Right lobe of liver (tissue), 6 donors: ENCODE measurements around the gene AHSP. TPM values are rescaled to one million over a fixed set of nuclear protein-coding genes. Genes with fewer than 3 reads are reported as not detected.
A peak's percentile ranks its signal among the peaks of the same experiment; 100 is the strongest.
"Not testable (repeated sequence)": the region's sequence is repeated elsewhere in the genome, so short reads cannot be mapped to it uniquely, and the experiment has no call there.

ENCODE experiments used
- ATAC-seq, 4 donors: fragments of 200-7000 bp; cut with Tn5 transposase; one replicate each; pipeline ENCODE4 v1.9.1; 2020; ENCODE audit warnings: mild to moderate bottlenecking in 4 of 4, moderate library complexity in 4 of 4
- DNase-seq, 3 donors: peaks; one replicate each; pipeline ENCODE4 v3.0.0-alpha.2; 2020
- H3K27ac ChIP-seq, 3 donors: fragments of 200-600 bp; one replicate each; pipeline ENCODE4 v1.8.0; 2022
- H3K27me3 ChIP-seq, 2 donors: fragments of 200-600 bp; one replicate each; pipeline ENCODE4 v1.8.0; 2022
- H3K36me3 ChIP-seq, 4 donors: fragments of 200-600 bp; sonication (generic) in 1 of 4; one replicate each; pipeline versions ENCODE4 v1.5.1 to v1.8.0; 2017 to 2022; ENCODE audit warnings: control low read depth in 1 of 4
- H3K4me1 ChIP-seq, 4 donors: fragments of 200-600 bp; sonication (generic) in 1 of 4; one replicate each; pipeline versions ENCODE4 v1.5.1 to v1.8.0; 2017 to 2022; ENCODE audit warnings: control low read depth in 1 of 4
- H3K4me3 ChIP-seq, 3 donors: fragments of 200-600 bp; one replicate each; pipeline ENCODE4 v1.8.0; 2022
- H3K9me3 ChIP-seq, 4 donors: fragments of 200-600 bp; sonication (generic) in 1 of 4; one replicate each; pipeline versions ENCODE4 v1.5.1 to v1.8.0; 2017 to 2022; ENCODE audit warnings: control low read depth in 1 of 4
- POLR2A ChIP-seq: fragments of 450-650 bp; IDR thresholded peaks from one replicate; pipeline ENCODE4 v1.6.1; 2017; ENCODE audit warnings: antibody characterized with exemption, mild to moderate bottlenecking
- WGBS: methylation state at CpG from one replicate; pipeline ENCODE4 v1.1.6; 2018; ENCODE audit warnings: low coverage, low lambda C conversion rate; ENCODE audit not compliant: insufficient coverage; ENCODE audit errors: missing lambda C conversion rate; 5-methylcytosine and 5-hydroxymethylcytosine counted together
- intact Hi-C, 2 donors: fragments of 100-400 bp; cut with DNase I; formaldehyde crosslinking; loops; one replicate each; pipeline versions ENCODE4 v1.11.2 to v1.14.1; 2022
- total RNA-seq, 6 experiments: library from RNA; depleted of rRNA in 2 of 6; stranded (reverse); fragments of >200 nt in 2 of 6; fragmentation: NEBNext Ultra II Directional in 3 of 6; extraction: Animal tissue kit (Norgen Biotek cat#: 25700) in 3 of 6; gene quantifications; one replicate each; pipeline versions ENCODE4 v1.1.0 to v1.2.4, GENCODE V29; 2016 to 2023
- TF ChIP-seq, protein P1 (sequence below), 4 donors: fragments of 200-600 bp in 3 of 4; fragments of 450-650 bp in 1 of 4; IDR thresholded peaks; one replicate each; pipeline versions ENCODE4 v1.5.1 to v1.8.0; 2016 to 2022; ENCODE audit warnings: antibody characterized with exemption in 4 of 4, mild to moderate bottlenecking in 2 of 4
- donor health status: DM: no; HTN: yes; CAD: no.
- donor health status: DM: no; HTN: no; CAD: no.
- donor health status: DM: no; HTN: no; CAD: no.
- donor health status: DM: no; HTN: yes; CAD: no.
- donor health status: DM: no; HTN: yes; CAD: no.

AHSP gene
- total RNA-seq, 6 experiments from 2014 or later, result 0.95 to 7.3 (median 3.0) TPM; not detected in 2

GRCh38 chr16:31483081-31483480 is 44.6 kb upstream of the AHSP start, which contains the start of gene SLC5A2:
TSS of gene SLC5A2 (plus strand) at chr16:31483123. CDS start at chr16:31483137, 14 bp downstream.
- DNase-seq, result peak in 1 of 3 donors; percentile 35
- intact Hi-C loops, result no loop called here
- no peak for ATAC-seq

DNA sequence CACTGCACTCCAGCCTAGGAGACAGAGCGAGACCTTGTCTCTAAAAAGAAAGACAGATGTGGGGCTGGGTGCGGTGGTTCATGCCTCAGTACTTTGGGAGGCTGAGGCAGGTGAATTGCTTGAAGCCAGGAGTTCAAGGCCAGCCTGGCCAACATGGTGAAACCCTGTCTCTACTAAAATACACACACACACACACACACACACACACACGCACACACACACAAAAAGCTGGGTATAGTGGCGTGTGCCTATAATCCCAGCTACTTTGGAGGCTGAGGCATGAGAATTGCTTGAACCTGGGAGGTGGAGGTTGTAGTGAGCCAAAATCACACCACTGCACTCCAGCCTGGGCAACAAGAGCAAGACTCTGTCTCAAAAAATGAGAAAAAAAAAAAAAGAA is 43.7 kb upstream of the AHSP start:
- H3K36me3 ChIP-seq, ATAC-seq, H3K4me3 ChIP-seq, intact Hi-C loops, H3K9me3 ChIP-seq, H3K27me3 ChIP-seq, H3K27ac ChIP-seq: not testable (repeated sequence)
- peak in 1 of 3 donors; percentile 19 for DNase-seq
- 82% methylated on average over 2 of the region's 4 CpGs for WGBS
- peaks cover 0 to 15% (median 2%) of the 10 kb centered on the region in 4 donors for H3K4me1 ChIP-seq

More at GRCh38 chr16:31483081-31483480, 44.6 kb upstream of the AHSP start, which contains the start of gene SLC5A2:
- TF ChIP-seq, protein P1, sequence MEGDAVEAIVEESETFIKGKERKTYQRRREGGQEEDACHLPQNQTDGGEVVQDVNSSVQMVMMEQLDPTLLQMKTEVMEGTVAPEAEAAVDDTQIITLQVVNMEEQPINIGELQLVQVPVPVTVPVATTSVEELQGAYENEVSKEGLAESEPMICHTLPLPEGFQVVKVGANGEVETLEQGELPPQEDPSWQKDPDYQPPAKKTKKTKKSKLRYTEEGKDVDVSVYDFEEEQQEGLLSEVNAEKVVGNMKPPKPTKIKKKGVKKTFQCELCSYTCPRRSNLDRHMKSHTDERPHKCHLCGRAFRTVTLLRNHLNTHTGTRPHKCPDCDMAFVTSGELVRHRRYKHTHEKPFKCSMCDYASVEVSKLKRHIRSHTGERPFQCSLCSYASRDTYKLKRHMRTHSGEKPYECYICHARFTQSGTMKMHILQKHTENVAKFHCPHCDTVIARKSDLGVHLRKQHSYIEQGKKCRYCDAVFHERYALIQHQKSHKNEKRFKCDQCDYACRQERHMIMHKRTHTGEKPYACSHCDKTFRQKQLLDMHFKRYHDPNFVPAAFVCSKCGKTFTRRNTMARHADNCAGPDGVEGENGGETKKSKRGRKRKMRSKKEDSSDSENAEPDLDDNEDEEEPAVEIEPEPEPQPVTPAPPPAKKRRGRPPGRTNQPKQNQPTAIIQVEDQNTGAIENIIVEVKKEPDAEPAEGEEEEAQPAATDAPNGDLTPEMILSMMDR (IDR thresholded peaks at IDR 0.05), result no peak
- 43% methylated on average over 1 of the region's 4 CpGs for WGBS
- H3K36me3 ChIP-seq, result no peaks in the 10 kb centered on the region
- H3K9me3 ChIP-seq, result no peaks in the 10 kb centered on the region
- H3K4me1 ChIP-seq, result peaks cover 0 to 12% (median 2%) of the 10 kb centered on the region in 4 donors
- no peak within 1 kb of the TSS for H3K4me3 ChIP-seq
- H3K27ac ChIP-seq, result no peak within 1 kb of the TSS
- H3K27me3 ChIP-seq, result no peaks in the 10 kb centered on the region

GRCh38 chr16:31484491-31485171 is 43.1 kb upstream of the AHSP start:
- intact Hi-C loops, result no loop called here
- no peaks in the 10 kb centered on the region for H3K9me3 ChIP-seq
- WGBS, result 74% methylated on average over 3 of the region's 14 CpGs
- peak in 1 of 3 donors; percentile 54 for DNase-seq
- H3K27me3 ChIP-seq, result no peaks in the 10 kb centered on the region
- no peak overlapping the region for H3K4me3 ChIP-seq
- H3K4me1 ChIP-seq, result peaks cover 0 to 15% (median 2%) of the 10 kb centered on the region in 4 donors
- no peak overlapping the region for H3K27ac ChIP-seq
- ATAC-seq, result no peak
- no peaks in the 10 kb centered on the region for H3K36me3 ChIP-seq
- TF ChIP-seq, protein P1 (IDR thresholded peaks at IDR 0.05), result no peak
- TF ChIP-seq POLR2A, result no peak

DNA sequence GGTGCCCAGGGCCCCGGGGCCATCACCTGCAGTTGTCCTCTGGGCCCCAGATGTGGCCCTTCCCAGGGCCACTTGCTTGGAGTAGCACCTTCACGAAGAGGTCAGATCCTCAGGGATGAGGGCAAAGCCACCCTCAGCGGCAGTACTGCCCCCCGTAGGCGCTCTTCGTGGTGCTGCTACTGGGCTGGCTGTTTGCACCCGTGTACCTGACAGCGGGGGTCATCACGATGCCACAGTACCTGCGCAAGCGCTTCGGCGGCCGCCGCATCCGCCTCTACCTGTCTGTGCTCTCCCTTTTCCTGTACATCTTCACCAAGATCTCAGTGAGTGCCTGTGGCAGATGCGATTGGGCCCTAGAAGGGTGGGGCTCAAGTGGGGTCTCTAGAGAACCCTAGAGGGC is 42.1 kb upstream of the AHSP start:
- no peak overlapping the region for H3K27ac ChIP-seq

DNA sequence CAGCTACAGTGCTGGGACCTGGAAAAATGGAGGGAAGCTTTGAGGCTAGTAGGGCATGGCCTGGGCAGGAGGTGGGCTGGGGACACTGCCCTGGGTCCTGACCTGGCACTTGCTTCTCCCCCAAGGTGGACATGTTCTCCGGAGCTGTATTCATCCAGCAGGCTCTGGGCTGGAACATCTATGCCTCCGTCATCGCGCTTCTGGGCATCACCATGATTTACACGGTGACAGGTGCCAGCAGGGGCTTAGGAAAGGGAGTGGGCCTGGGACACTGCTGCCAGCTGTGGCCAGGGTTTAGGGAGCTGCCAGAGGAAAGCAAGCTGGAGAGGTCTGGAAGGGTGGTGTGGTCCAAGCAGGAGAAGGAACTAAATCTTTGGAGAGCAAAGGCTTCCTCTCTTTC is 41.7 kb upstream of the AHSP start:
- Histone ChIP-seq H3K4me3 (no peak overlapping the region), H3K4me1 (peaks cover 0 to 15% (median 2%) of the 10 kb centered on the region in 4 donors), H3K27ac (no peak overlapping the region), H3K27me3 (no peaks in the 10 kb centered on the region), H3K9me3 (no peaks in the 10 kb centered on the region), H3K36me3 (no peaks in the 10 kb centered on the region)
- no CpG with 5 or more reads among the region's 5 CpGs for WGBS
- intact Hi-C loops, result no loop called here
- peak in 1 of 3 donors; percentile 42 for DNase-seq
- ATAC-seq, result no peak
- TF ChIP-seq POLR2A, result no peak
- TF ChIP-seq, protein P1 (IDR thresholded peaks at IDR 0.05), result no peak

More for the DNA sequence above, 42.1 kb upstream of the AHSP start:
- ATAC-seq, result no peak
- DNase-seq, result peak in 1 of 3 donors; percentile 40
- no peaks in the 10 kb centered on the region for H3K36me3 ChIP-seq
- TF ChIP-seq, protein P1 (IDR thresholded peaks at IDR 0.05), result no peak
- no peak for TF ChIP-seq POLR2A
- intact Hi-C loops, result no loop called here
- WGBS, result 50% methylated on average over 1 of the region's 17 CpGs
- H3K9me3 ChIP-seq, result no peaks in the 10 kb centered on the region
- no peaks in the 10 kb centered on the region for H3K27me3 ChIP-seq
- no peak overlapping the region for H3K4me3 ChIP-seq
- peaks cover 0 to 15% (median 2%) of the 10 kb centered on the region in 4 donors for H3K4me1 ChIP-seq
